NCI-H2081 treated with DMSO at 0.1 percent for 48 hours (cell line): ENCODE results near the gene ENTHD1.
"Not testable (repeated sequence)": the region's sequence is repeated elsewhere in the genome, so short reads cannot be mapped to it uniquely, and the experiment has no call there.

Experiments used
- DNase-seq: peaks from one replicate; lab custom pipeline; 2025; lab: John Stamatoyannopoulos, UW

The ENTHD1 gene

DNA sequence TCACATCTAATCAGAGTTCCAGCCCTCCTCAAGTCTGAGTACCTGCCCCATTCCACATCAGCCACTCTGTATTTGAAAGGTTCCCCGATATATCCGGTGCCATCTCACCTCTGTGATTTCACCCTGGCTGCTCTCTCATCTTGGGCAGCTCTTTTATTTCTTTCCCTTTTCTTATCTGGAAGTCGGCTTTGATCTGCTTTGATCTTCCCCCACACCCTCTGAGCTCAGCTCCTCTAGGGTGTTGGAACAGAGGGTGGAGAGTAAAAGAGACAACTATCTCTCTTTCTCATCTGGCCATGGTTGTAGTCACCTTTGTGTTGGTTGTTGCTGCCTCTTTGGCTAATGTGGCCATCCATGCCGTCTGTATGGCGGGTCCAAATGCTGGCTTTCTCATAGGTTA is 108.3 kb downstream of the ENTHD1 start:
- no peak for DNase-seq

DNA sequence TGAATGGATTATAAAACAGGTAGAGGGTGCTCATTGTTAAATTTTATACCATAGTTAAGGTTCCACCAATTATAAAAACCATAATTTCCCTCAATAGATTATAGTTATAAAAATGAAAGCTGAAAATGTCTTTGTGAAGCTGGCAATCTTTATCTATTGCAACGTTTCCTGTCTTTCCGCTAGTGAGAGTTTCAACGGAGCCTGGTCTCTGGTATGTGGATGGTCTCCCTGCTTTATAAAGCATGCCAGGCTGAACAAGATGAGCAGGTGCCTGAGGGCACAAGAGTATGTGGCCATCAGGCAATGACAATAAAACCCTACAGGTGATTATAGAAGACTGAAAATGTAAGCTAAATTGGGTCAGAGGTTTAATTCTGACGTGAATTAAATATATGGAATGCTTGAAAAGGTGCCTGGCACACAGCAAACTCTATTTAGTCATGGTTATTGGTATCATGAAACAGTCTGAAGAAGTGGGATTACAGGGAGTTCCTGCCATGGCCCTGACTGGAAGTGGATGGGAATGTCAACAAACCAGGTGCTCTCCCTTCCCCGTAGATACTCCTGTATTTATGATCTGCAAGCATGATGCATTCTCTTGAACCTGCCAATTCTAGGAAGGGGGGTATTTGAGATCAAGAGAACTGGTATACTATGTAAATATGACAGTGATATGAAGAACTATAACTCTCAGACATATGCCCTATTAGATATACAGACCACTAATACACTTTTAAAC is 115.7 kb downstream of the ENTHD1 start:
- DNase-seq, result no peak

DNA sequence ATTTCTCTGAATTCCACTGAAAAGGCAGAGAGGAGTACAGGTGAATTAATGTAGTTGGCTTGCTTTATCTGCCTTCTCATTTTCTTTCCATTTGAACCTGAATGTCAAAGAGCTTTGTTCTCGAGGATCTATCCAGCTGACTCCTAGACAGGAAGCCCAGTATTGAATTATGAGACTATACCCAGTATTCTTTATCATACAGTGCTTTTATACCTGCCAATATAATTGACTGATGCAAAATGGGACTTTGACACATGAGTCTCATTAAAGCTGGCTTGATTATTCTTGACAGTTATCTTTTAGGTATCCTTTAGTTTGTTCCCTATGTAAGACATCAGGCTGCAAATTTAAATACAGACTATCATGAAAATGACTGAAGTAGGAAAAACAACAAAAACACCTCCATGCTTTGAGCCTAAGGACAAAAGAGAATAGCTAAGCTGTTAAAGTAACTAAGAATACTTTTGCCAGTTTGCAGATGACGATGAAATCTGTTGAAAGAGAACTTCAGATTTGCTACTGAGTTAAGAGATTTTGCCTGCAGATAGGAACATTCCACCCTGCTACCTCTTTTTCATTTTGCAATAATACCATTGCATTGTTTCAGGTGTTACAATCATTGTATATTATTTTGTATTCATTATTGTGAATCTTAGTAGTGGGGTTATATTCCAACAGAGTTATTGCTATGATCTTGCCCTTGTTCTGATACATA is 117.1 kb downstream of the ENTHD1 start:
- no peak for DNase-seq

DNA sequence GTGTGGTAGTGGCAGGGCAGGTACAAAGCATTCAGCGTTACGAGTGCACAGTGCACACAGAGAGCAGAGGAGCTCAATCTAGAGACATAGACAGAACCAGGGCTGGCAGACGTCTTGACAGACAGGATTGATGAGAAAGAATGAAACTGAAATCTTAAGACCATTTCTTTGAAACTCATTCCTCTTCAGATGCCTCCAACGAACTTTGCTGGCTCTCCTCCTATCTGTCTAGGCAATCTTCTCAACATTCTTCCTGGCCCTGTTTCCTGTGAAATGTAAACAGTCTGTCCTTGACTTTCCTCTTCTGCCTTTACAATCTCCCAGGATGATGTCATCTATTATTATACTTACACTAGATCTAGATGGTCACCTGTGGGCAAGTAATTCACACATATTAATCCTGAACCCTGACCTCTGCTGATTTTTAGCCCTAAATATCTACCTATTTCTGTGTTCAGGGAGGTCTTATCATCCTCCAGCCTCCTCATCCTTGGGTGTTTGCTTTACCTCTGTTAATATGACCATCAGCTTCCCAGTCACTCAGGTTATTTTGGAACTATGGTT is 119.5 kb downstream of the ENTHD1 start:
- DNase-seq, result no peak

DNA sequence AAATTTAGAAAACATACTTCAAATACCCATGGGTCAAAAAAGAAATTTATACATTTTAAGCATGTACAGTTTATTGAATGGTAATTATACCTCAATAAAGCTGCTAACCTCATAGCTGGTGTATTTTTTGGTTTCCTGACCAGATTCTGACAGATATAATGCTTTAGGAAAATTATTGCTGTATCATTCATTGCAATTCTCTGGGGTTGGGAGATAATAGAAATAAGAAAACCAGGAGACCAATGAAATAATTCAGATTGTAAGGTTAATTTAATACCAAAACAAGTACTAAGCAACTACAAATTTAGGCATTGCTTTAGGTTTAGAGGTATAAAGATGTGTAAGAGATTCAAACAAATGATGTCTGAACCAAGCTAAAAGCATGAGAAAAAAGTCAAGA is 120.1 kb downstream of the ENTHD1 start:
- no peak for DNase-seq

DNA sequence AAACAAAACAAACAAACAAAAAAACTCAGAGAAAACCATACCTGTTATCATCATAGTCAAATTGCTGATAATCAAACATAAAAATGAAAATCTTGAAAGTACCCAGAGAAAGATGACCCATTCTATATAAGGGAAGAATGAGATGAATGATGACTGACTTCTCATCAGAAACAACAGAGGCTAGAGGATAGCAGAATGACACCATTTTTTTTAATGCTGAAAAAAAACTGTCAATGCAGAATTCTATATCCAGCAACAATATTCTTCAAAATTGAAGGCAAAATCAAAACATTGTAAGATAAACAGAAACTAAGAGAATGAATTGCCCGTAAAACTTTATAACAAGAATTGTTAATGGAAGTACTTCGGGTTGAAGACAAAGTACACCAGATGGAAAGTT is 122.1 kb downstream of the ENTHD1 start:
- no peak for DNase-seq

DNA sequence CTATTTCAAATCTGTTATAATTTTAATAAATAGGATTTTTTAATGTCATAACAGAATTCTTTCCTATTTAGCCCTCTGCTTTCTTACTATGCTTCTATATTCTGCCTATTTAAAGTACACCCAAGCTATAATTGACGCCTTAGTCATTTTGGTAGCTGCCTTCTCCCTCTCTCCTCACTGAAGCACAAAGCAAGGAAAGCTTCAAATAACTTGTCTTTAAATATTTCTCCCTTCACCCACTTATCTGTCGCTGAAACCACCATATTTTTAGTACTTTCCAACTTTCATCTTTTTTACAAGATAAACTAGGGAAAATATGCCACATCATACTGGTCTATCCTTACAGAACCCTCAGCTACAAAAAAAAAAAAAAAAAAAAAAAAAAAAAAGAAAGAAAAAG is 127.9 kb downstream of the ENTHD1 start:
- no peak for DNase-seq

DNA sequence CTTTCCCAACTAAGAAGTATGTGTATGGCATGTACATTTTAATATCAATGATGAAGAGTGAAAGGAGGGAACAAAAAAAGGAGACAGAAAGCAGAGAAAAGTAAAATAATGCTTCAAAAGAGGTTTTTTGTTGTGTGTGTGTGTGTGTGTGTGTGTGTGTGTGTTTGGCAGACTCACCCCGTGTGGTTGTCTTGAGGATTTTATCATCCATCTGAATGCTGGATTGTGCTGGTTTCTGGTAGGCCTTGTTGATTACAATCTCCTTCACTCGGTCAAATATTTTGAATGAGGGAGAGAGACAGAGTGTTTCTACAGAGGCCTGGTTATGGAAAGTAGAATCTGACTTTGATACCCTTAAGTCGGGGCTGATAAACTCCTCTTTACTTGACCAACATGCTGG is 128.5 kb downstream of the ENTHD1 start:
- DNase-seq, result no peak

DNA sequence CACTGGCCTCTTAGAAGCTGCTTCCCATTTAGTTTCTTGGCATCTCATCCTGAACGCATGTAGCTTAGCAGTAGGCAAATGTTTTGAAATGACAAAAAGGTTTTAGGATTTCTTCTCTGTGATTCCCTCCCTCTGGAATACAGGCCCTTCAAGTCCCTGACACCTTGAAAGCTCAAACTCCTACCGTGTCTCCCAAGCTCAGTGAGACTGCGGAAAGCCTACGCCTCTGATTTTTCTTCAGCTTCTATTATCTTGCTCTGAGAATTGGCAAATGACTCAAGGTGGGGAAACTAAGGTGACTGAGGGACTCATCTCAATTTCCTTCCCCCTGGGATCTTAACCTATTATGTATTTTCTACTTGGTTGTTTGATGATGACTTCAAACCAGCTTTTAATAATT is 130.3 kb downstream of the ENTHD1 start:
- no peak for DNase-seq

DNA sequence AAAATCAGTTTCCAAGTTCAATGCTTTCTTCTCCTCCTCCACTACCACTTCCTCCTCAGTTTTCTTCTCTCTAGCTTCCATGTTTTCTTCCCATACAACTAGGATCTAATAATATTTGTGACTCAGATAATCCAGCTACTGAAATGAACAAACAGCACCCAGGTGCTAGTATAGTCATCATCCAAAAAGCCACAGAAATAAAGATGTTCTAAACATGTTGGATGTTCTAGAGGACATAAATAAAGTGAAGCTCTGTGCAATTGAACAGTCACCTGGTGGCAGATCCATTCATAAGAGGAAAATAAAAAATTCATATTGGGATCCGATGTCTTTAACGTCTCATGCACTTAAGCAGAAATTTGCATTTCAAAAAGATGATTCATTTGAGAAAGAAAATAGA is 142.8 kb downstream of the ENTHD1 start:
- no peak for DNase-seq

DNA sequence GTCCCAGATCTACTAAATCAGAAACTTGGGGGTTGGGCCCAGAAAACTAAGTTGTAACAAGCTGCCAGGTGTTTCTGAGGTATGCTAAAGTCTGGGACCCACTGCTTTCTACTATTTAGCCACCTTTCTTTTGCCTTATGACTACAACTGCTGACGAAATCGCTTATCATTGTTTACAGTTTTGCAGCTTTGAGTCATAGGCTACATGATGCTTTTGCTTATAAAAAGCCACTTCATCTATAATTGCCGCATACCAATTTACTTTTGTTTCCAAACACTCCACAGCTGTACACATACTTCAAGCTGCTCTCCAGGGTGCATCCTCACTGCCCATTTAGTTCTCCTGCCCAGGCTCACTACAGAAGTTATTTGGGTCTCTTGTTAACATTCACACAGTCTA is 144.7 kb downstream of the ENTHD1 start:
- DNase-seq, result no peak

DNA sequence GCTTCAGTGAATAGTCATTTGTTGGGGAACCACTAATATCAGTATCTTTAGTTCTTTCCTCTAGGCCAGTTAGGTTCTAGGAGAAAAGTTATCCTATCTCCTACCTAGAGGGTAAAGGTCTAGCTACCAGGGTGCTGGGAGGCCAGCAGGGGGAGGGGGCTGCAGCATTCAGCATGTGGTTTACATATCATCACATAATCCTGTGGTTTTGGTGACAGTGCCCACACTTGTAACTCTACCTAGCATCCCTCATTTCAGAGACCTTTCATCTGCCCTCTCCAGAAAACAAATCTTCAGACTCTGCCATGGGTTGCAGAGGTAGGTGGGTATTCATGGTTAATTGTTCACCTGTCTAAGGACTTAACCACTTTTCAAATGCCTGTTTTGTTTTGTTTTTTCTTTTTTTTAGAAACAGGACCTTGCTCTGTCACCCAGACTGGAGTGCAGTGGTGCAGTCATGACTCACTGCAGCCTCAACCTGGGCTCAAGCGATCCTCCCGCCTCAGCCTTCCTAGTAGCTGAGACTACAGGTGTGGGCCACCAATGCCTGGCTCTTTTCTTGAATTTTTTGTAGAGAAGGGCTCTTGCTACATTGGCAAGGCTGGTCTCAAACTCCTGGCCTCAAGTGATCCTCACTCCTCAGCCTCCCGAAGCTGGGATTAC is 146.8 kb downstream of the ENTHD1 start:
- DNase-seq, result no peak

DNA sequence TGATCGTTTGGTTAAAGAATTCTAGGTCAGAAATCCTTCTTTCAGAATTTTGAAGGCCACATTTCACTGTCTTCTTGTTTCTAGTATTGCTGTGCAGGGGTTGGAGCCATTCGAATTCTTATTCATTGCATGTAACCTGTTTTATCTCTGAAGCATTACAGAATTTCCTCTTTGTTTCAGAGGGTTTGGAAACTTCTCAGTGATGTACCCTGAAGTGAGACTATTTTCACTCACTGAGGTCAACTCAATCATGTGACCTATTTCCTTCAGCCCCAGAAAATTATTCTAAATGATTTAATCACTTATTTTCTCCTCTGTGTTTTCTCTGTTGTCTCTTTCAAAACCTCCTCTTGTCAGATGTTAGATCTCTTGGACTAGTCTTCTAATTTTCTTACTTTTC is 147.8 kb downstream of the ENTHD1 start:
- DNase-seq, result no peak

DNA sequence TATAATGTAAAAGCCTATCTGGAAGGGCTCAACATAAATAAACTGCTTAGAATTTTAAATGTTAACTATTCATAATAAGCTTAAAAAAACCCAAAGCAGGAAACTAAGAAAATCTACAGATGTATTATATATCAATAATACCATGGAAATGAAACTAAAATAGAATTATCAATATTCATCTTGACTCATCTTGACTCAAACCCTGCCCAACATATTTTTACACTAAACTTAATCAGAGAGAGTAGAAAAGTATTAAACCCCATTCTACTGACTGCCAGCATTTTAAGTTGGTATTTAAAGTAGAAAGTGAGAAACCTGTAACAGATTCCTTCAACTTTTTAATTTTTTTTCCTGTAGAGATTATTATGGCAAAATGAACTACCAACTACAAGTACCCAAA is 149.2 kb downstream of the ENTHD1 start:
- DNase-seq, result no peak

DNA sequence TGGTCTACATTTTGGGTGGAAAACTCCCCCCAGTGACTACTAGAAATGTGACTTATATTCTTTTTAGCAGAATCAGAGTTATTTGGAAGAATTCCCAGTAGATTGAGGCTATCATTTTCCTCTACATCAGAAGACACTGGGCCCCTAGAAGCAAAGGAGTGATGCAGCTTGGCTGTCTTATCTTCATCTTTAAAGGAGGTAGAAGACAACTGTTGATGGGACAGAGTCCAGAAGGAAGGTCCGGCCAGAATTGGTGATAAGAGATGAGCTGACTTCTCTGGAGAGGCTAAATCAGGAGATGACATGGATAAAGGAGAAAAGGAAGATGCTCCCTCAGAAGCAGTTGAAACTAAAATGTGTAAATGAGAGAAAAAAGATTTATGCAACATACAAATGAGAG is 149.6 kb downstream of the ENTHD1 start:
- no peak for DNase-seq

DNA sequence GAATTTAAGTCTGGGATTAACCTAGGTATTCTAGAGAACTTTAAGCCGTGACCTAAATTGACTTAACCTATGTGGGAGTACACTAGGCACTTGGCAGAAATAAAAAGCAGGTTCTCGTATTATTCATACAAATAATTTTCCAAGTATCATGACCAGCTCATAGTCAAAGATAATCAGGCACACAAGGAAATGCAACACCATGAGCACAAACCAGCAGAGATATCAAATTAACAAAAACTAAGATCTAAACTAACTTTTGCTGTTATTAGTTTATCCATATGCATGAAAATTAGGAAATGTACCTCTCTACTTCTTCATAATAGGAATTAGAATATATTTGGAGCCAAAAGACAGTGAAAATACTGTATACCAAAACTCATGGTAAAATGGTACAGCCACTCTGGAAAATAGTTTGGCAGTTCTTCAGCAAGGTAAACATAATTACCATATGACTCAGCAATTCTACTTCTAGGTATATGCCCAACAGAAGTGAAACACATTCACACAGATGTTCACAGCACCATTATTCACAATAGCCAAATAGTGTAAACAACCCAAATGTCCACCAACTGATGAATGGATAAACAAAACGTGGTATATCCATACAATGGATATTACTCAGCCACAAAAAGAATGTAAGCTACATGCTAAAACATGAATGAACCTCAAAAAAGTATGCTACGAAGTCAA is 154.1 kb downstream of the ENTHD1 start:
- no peak for DNase-seq

DNA sequence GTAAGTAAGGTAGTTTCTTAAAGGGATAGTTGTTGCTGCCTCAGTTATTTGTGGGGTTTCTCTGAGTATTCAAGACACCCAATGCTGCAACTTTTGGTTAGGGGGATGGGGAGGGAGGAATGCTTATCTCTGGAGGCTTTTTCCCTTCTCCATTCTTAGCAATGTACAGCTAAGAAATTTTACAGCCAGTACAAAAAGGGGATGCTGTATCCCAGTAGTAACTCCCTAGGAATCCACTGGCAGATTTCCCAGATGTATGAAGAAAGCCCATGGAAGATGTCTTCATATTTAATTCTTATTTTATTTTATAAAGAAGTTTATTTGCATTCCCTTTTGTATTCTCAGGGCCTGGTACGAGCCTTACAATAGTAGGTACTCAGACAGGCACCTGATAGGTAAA is 154.8 kb downstream of the ENTHD1 start:
- DNase-seq, result no peak

DNA sequence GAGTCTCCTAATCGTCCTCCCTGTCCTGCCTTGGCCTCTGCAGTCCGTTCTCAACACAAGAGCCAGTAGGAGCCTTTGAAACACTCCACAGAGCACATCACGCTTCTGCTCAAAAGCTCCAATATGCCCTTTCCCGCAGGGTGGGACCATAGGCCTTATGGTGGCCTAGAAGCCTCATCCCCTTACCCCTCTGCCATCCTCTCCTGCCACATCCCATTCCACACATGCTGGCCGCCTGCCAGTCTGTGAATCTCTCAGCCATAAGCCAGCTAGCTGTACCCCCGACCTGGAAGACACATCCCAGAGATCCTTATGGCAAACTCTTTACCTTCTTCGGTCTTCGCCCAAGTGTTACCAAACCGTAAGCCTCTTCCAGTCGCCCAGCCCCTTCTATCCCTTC is 157.8 kb downstream of the ENTHD1 start:
- DNase-seq, result no peak

DNA sequence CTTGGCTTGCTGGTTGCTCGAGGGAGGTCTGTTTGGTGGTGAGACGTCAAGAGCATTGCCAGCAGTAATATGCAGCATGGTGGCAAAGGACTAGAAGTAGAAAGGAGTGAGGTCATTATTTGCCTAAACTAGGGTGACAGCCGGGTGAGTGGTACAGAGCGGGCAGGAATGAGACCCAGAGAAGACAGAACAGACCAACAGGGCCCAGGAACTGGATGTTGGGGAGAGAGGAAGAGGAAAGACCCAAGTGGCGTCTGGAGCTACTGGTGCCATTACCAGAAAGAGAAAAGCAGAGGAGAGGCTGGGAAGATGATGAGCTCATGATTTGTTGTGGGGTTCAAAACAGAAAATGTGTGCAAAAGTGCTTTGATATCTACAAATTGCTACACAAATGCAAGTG is 158.7 kb downstream of the ENTHD1 start:
- DNase-seq, result no peak

DNA sequence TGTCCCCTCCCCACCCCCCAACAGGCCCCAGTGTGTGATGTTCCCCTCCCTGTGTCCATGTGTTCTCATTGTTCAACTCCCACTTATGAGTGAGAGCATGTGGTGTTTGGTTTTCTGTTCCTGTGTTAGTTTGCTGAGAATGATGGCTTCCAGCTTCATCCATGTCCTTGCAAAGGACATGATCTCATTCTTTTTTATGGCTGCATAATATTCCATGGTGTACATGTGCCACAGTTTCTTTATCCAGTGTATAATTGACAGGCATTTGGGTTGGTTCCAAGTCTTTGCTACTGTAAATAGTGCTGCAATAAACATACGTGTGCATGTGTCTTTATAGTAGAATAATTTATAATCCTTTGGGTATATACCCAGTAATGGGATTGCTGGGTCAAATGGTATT is 159.5 kb downstream of the ENTHD1 start:
- DNase-seq, result not testable (repeated sequence)

DNA sequence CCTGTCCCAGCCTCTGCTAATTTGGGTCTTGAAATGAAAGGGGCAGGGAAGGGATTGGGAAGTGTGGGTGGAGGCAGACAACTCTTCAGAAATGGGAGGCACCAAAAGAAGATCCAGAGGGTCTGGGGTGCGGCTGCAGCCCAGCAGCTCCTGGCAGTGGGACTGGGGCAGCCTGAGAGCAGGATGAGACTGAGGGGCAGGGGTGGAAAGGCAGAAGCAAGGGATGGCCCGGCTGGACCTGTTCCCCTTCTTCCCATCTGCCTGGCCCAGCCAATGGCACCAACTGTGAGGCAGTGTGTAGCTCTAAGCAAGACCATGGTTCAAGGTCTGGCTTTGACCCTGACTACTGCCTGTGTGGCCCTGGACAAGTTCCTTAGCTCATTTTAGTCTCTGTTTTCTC is 160.4 kb downstream of the ENTHD1 start:
- DNase-seq, result no peak

DNA sequence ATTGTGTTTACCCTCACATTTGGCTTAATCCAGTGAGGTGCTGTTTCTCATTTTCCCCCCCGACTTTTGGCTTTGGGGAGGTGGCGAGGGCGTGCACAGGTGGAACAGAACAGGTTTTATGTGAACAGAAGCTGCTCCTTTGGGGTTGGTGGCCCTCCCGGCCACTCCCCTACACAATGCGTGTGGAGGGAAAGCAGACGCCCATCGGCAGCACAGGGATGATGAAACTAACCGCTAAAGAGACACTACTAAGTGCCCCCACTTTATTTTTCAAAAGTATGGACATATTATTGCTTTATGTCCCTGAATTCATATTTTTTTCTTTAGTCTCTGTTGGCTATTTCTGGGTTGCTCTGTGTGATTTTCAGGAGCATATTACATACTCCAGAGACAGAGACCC is 160.9 kb downstream of the ENTHD1 start:
- DNase-seq, result no peak
